ENCODE measurements around the gene SPCS1.

The SPCS1 gene

DNA sequence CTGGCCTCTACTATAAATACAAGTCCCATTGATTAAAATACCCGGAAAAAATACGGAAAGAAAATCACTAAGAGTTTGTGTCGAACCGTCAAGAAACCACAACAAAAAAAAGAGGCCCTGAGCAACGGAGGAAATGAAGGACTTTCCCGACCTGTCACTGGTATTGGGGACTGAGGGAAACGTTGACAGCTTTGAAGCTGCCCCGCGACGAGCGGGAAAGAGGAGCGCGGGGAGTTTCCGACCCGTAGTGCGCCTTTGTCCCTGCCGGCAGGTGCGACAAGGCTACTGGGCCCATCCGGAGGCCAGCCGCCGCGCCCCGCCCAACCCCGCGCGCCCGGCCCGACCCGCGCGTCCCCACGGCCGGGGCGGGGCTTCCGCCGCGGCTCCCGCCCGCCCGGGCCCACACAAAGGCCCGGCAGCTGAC is 20.6 kb upstream of the SPCS1 start:
- peak overlapping the region; percentile 96 for H3K4me3 ChIP-seq (ENCODE audit: insufficient read length, low read depth)
- TF ChIP-seq YY1 (IDR thresholded peaks at IDR 0.05; ENCODE audit: insufficient read depth, insufficient read length) (no peak), ZNF274 (IDR thresholded peaks at IDR 0.05; ENCODE audit: low read depth, low read length) (no peak), SUZ12 (IDR thresholded peaks at IDR 0.05; ENCODE audit: extremely low read depth, insufficient read depth, insufficient read length) (no peak)
- peaks cover 2% of the 10 kb centered on the region for H3K4me1 ChIP-seq (ENCODE audit: insufficient read depth, insufficient read length)
- H3K9ac ChIP-seq (ENCODE audit: insufficient read length, low read depth): peak overlapping the region; percentile 94
- H3K9me3 ChIP-seq (ENCODE audit: insufficient read depth, low read length): no peaks in the 10 kb centered on the region
- peaks cover 56% of the 10 kb centered on the region for H3K36me3 ChIP-seq (ENCODE audit: insufficient read depth, insufficient read length, low read length)
- DNase-seq (ENCODE audit: low read depth, low spot score): no peak
- no peaks in the 10 kb centered on the region for H3K27me3 ChIP-seq (ENCODE audit: insufficient read depth, insufficient read length)

DNA sequence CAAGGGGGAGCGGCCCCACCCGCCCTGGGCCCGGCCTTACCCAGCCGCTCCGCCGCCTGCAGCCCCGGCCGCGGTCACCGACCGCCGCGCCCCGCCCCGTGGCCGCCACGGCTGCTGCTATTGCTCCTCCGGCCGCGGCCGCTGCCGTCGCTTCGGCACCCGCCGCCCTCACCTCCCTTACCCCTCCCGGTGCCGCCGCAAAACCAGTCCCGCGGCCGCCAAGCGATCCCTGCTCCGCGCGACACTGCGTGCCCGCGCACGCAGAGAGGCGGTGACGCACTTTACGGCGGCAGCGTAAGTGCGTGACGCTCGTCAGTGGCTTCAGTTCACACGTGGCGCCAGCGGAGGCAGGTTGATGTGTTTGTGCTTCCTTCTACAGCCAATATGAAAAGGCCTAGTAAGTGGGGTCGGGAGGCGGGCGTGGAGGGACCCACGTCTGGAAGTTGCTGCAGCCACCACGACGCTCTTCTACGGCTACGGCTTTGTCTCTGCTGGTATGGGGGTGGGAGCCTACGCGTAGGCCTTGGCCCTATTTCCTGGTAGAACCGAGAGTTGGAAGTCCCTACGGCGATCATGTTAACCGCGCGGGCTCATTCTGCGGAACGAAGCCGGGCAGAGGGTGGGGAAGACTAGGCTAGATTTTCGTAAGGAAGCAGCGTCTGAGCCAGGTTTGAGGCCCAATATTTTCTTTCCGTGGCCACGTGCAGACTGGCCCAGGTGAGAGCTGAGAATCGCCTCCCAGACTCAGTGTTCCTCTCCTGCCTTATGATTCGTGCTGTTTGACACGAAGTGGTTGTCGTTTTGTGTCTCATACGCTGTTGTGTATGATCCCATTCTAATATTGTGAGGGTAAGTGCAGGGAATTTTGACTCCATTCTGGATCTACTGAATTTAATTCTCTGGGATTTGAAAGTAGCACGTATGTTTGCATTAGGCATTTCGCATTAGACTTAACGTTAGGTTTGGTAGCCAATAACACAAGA is 19.9 kb upstream of the SPCS1 start, which contains the start of the genes GNL3 and PBRM1:
GNL3 (plus strand) TSS at position 324 of the 983 bp plus-strand sequence; CDS start at position 385, 61 bp downstream.
PBRM1 (minus strand) TSS at position 205 of the 983 bp plus-strand sequence.
- peak; percentile 95 for DNase-seq (ENCODE audit: low read depth, low spot score)
- TF ChIP-seq YY1 (IDR thresholded peaks at IDR 0.05; ENCODE audit: insufficient read depth, insufficient read length) (no peak), SUZ12 (IDR thresholded peaks at IDR 0.05; ENCODE audit: extremely low read depth, insufficient read depth, insufficient read length) (no peak), ZNF274 (IDR thresholded peaks at IDR 0.05; ENCODE audit: low read depth, low read length) (no peak)
- no peaks in the 10 kb centered on the region for H3K9me3 ChIP-seq (ENCODE audit: insufficient read depth, low read length)
- H3K27me3 ChIP-seq (ENCODE audit: insufficient read depth, insufficient read length): no peaks in the 10 kb centered on the region
- H3K4me1 ChIP-seq (ENCODE audit: insufficient read depth, insufficient read length): peaks cover 2% of the 10 kb centered on the region
- peak within 1 kb of the TSS; percentile 94 for H3K9ac ChIP-seq (ENCODE audit: insufficient read length, low read depth)
- H3K36me3 ChIP-seq (ENCODE audit: insufficient read depth, insufficient read length, low read length): peaks cover 56% of the 10 kb centered on the region
- H3K4me3 ChIP-seq (ENCODE audit: insufficient read length, low read depth): peak within 1 kb of the TSS; percentile 96

DNA sequence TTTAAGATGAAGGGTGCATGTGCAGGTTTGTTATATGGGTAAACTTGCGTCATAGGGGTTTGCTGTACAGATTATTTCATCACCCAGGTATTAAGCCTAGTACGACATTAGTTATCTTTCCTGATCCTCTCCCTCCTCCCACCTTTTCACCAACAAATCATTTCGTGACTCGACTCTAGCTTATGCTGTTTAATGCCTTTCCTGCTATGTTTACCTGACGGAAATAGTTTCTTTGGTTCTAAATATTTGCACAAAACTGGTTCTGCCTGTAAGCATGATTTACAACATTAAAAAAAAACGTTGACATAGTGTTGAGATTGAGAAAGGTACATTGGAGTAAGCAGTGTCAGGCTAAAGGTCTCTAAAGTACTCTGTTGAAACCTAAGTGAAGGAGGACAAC is 17.6 kb upstream of the SPCS1 start:
- H3K36me3 ChIP-seq (ENCODE audit: insufficient read depth, insufficient read length, low read length): peaks cover 72% of the 10 kb centered on the region
- no peak overlapping the region for H3K9ac ChIP-seq (ENCODE audit: insufficient read length, low read depth)
- no peak for DNase-seq (ENCODE audit: low read depth, low spot score)
- TF ChIP-seq YY1 (IDR thresholded peaks at IDR 0.05; ENCODE audit: insufficient read depth, insufficient read length) (no peak), ZNF274 (IDR thresholded peaks at IDR 0.05; ENCODE audit: low read depth, low read length) (no peak), SUZ12 (IDR thresholded peaks at IDR 0.05; ENCODE audit: extremely low read depth, insufficient read depth, insufficient read length) (no peak)
- H3K4me3 ChIP-seq (ENCODE audit: insufficient read length, low read depth): no peak overlapping the region
- peaks cover 2% of the 10 kb centered on the region for H3K4me1 ChIP-seq (ENCODE audit: insufficient read depth, insufficient read length)
- H3K27me3 ChIP-seq (ENCODE audit: insufficient read depth, insufficient read length): no peaks in the 10 kb centered on the region
- H3K9me3 ChIP-seq (ENCODE audit: insufficient read depth, low read length): no peaks in the 10 kb centered on the region

DNA sequence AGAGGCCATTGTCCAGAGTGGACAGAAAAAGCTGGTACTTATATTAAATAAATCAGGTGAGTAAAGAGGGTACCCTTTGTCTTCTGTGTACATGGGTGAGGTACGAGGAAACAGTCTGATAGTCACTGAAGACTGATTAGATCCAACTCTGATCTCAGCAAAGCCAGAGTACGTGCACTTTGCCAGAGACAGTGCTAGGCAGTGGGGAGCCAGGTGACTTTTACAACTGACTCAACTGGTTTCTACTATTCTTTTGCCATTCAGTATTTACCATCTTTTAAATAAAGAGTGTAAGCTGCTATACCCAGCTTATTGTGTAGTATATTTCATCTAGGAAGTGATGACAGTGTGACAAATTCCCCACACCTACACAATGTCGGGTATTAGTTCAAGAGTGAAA is 16.8 kb upstream of the SPCS1 start:
- TF ChIP-seq YY1 (IDR thresholded peaks at IDR 0.05; ENCODE audit: insufficient read depth, insufficient read length): no peak
- TF ChIP-seq SUZ12 (IDR thresholded peaks at IDR 0.05; ENCODE audit: extremely low read depth, insufficient read depth, insufficient read length): no peak
- no peak for TF ChIP-seq ZNF274 (IDR thresholded peaks at IDR 0.05; ENCODE audit: low read depth, low read length)
- peaks cover 2% of the 10 kb centered on the region for H3K4me1 ChIP-seq (ENCODE audit: insufficient read depth, insufficient read length)

DNA sequence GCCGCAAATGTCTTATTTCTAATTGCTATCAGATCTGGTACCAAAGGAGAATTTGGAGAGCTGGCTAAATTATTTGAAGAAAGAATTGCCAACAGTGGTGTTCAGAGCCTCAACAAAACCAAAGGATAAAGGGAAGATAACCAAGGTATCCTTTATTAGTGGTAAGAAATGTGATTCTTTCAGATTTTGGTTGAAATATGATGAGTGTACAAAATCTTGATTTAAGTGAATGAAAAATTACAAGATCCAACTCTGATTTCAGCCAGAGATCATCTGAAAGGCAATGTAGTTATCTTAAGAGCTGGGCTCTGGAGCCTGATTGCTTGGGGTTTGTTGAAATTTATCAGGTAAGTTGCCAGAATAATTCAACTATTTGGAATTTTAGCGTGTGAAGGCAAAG is 15.3 kb upstream of the SPCS1 start:
- DNase-seq (ENCODE audit: low read depth, low spot score): no peak
- Histone ChIP-seq H3K36me3 (ENCODE audit: insufficient read depth, insufficient read length, low read length) (peaks cover 89% of the 10 kb centered on the region), H3K9ac (ENCODE audit: insufficient read length, low read depth) (no peak overlapping the region), H3K27me3 (ENCODE audit: insufficient read depth, insufficient read length) (no peaks in the 10 kb centered on the region), H3K4me1 (ENCODE audit: insufficient read depth, insufficient read length) (peaks cover 2% of the 10 kb centered on the region), H3K9me3 (ENCODE audit: insufficient read depth, low read length) (no peaks in the 10 kb centered on the region), H3K4me3 (ENCODE audit: insufficient read length, low read depth) (no peak overlapping the region)
- TF ChIP-seq YY1 (IDR thresholded peaks at IDR 0.05; ENCODE audit: insufficient read depth, insufficient read length) (no peak), ZNF274 (IDR thresholded peaks at IDR 0.05; ENCODE audit: low read depth, low read length) (no peak), SUZ12 (IDR thresholded peaks at IDR 0.05; ENCODE audit: extremely low read depth, insufficient read depth, insufficient read length) (no peak)

More for the DNA sequence above, 16.8 kb upstream of the SPCS1 start:
- Histone ChIP-seq H3K27me3 (ENCODE audit: insufficient read depth, insufficient read length) (no peaks in the 10 kb centered on the region), H3K4me3 (ENCODE audit: insufficient read length, low read depth) (no peak overlapping the region), H3K9ac (ENCODE audit: insufficient read length, low read depth) (no peak overlapping the region), H3K36me3 (ENCODE audit: insufficient read depth, insufficient read length, low read length) (peaks cover 76% of the 10 kb centered on the region), H3K9me3 (ENCODE audit: insufficient read depth, low read length) (no peaks in the 10 kb centered on the region)
- no peak for DNase-seq (ENCODE audit: low read depth, low spot score)

DNA sequence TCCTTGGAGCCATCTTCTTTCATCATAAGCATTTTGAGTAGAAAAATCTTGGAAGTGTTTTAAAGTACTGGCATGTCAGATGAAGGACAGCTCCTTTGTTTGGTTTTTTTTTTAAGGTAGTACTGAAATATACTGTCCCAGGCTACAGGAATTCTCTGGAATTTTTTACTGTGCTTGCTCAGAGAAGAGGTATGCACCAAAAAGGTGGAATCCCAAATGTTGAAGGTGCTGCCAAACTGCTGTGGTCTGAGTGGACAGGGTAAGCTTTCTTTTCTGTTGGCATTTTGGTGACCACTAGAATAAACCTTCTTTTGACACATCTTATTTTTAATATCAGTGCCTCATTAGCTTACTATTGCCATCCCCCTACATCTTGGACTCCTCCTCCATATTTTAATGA is 12.8 kb upstream of the SPCS1 start:
- Histone ChIP-seq H3K4me3 (ENCODE audit: insufficient read length, low read depth) (no peak overlapping the region), H3K36me3 (ENCODE audit: insufficient read depth, insufficient read length, low read length) (peaks cover 95% of the 10 kb centered on the region), H3K9ac (ENCODE audit: insufficient read length, low read depth) (no peak overlapping the region), H3K27me3 (ENCODE audit: insufficient read depth, insufficient read length) (no peaks in the 10 kb centered on the region), H3K4me1 (ENCODE audit: insufficient read depth, insufficient read length) (no peaks in the 10 kb centered on the region), H3K9me3 (ENCODE audit: insufficient read depth, low read length) (no peaks in the 10 kb centered on the region)
- no peak for TF ChIP-seq SUZ12 (IDR thresholded peaks at IDR 0.05; ENCODE audit: extremely low read depth, insufficient read depth, insufficient read length)
- TF ChIP-seq ZNF274 (IDR thresholded peaks at IDR 0.05; ENCODE audit: low read depth, low read length): no peak
- no peak for TF ChIP-seq YY1 (IDR thresholded peaks at IDR 0.05; ENCODE audit: insufficient read depth, insufficient read length)
- DNase-seq (ENCODE audit: low read depth, low spot score): no peak

DNA sequence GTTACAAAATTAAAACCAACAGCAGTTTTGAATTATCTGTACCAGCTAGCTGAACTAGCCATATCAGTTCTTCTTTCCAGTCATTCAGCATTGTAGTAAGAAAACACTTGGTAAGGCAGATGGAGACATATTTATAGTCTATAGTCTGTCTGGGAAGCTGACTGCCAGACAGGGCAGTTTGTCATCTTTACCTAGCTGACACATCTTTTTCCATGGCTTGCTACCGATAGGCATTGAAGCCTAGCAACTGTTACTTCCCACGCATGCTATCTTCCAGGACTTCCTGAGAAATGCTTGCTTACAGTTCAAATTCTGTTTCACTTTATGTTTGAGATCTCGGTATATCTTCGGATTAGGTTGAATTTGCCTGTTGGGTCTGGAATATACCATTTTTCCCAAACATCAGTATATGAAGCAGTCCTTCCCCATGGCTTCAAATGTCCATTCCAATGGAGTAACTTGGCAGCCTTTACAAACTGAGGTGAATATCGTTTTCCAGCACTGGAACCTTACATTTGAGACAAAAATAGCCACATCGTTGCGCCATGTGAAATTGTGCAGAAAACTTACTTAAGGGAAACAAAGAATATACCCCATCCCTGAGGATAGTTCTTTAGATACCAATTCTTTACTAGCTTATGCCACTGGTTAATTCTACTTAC is 11.2 kb upstream of the SPCS1 start:
- Histone ChIP-seq H3K36me3 (ENCODE audit: insufficient read depth, insufficient read length, low read length) (peaks cover 87% of the 10 kb centered on the region), H3K9ac (ENCODE audit: insufficient read length, low read depth) (no peak overlapping the region), H3K4me1 (ENCODE audit: insufficient read depth, insufficient read length) (no peaks in the 10 kb centered on the region), H3K27me3 (ENCODE audit: insufficient read depth, insufficient read length) (no peaks in the 10 kb centered on the region), H3K4me3 (ENCODE audit: insufficient read length, low read depth) (no peak overlapping the region), H3K9me3 (ENCODE audit: insufficient read depth, low read length) (no peaks in the 10 kb centered on the region)
- no peak for DNase-seq (ENCODE audit: low read depth, low spot score)
- no peak for TF ChIP-seq SUZ12 (IDR thresholded peaks at IDR 0.05; ENCODE audit: extremely low read depth, insufficient read depth, insufficient read length)
- no peak for TF ChIP-seq YY1 (IDR thresholded peaks at IDR 0.05; ENCODE audit: insufficient read depth, insufficient read length)
- TF ChIP-seq ZNF274 (IDR thresholded peaks at IDR 0.05; ENCODE audit: low read depth, low read length): no peak
